Lung (tissue), 12 donors: ENCODE results near the gene PRG2. TPM values are rescaled to one million over a fixed set of nuclear protein-coding genes. Genes with fewer than 3 reads are reported as not detected.
A peak's percentile ranks its signal among the peaks of the same experiment; 100 is the strongest.
"Not testable (repeated sequence)": the region's sequence is repeated elsewhere in the genome, so short reads cannot be mapped to it uniquely, and the experiment has no call there.

Experiments used
- ATAC-seq: fragments of 200-7000 bp; cut with Tn5 transposase; one replicate; pipeline ENCODE4 v1.9.1; 2020; ENCODE audit warnings: moderate number of reproducible peaks; ENCODE audit not compliant: insufficient read depth, low FRiP score
- DNase-seq, 3 donors: peaks; one replicate each; pipeline ENCODE4 v3.0.0-alpha.2; 2013 to 2017
- H3K27ac ChIP-seq, 2 donors: one replicate each; pipeline ENCODE4 v1.5.1; 2013; ENCODE audit warnings: mild to moderate bottlenecking in 2 of 2, moderate library complexity in 2 of 2, control low read depth in 1 of 2, inconsistent platforms in 1 of 2, low read depth in 1 of 2, low read length in 1 of 2
- H3K27me3 ChIP-seq, 3 donors: one replicate each; pipeline ENCODE4 v1.5.1; 2013; ENCODE audit warnings: low read length in 2 of 3; ENCODE audit not compliant: control insufficient read depth in 3 of 3, insufficient read depth in 3 of 3
- H3K36me3 ChIP-seq, 4 donors: one replicate each; pipeline ENCODE4 v1.5.1; 2013; ENCODE audit warnings: low read length in 4 of 4, mild to moderate bottlenecking in 1 of 4, moderate library complexity in 1 of 4; ENCODE audit not compliant: control insufficient read depth in 4 of 4, insufficient read depth in 4 of 4
- H3K4me1 ChIP-seq, 5 donors: one replicate each; pipeline ENCODE4 v1.5.1; 2013; ENCODE audit warnings: low read length in 5 of 5, mild to moderate bottlenecking in 2 of 5, moderate library complexity in 1 of 5; ENCODE audit not compliant: control insufficient read depth in 5 of 5, insufficient read depth in 5 of 5
- H3K4me3 ChIP-seq: one replicate; pipeline ENCODE4 v1.5.1; 2013; ENCODE audit warnings: mild to moderate bottlenecking, control low read depth, moderate library complexity
- H3K9ac ChIP-seq, 2 donors: one replicate each; pipeline ENCODE4 v1.5.1; 2013; ENCODE audit warnings: low read length in 2 of 2, control low read depth in 1 of 2; ENCODE audit not compliant: insufficient read depth in 1 of 2
- H3K9me3 ChIP-seq, 4 donors: one replicate each; pipeline ENCODE4 v1.5.1; 2013; ENCODE audit warnings: low read length in 3 of 4, mild to moderate bottlenecking in 1 of 4, moderate library complexity in 1 of 4; ENCODE audit not compliant: control insufficient read depth in 4 of 4, insufficient read depth in 3 of 4
- CTCF ChIP-seq: IDR thresholded peaks from 2 replicates; pipeline ENCODE4 v1.5.1; 2012; ENCODE audit warnings: mild to moderate bottlenecking; ENCODE audit errors: control extremely low read depth, extremely low read depth
- WGBS, 2 donors: extraction: QIAGEN DNeasy Blood & Tissue Kit; methylation state at CpG; one replicate each; pipeline ENCODE4 v1.1.7; 2013; 5-methylcytosine and 5-hydroxymethylcytosine counted together
- polyA plus RNA-seq, 2 donors: library from polyadenylated mRNA; stranded (reverse); fragments of 200-250 nt; gene quantifications; one replicate each; pipeline ENCODE4 v1.2.1, GENCODE V29; 2013
- total RNA-seq, 2 donors: library from RNA; depleted of rRNA in 1 of 2; stranded (reverse); fragments of >200 nt in 1 of 2; gene quantifications; one replicate each; pipeline ENCODE4 v1.2.1, GENCODE V29; 2014 to 2021
- donor health status: control.
- donor health status: control.
- donor health status: Bipolar disorder and iron deficiency.
- donor health status: healthy.
- donor health status: DM: yes; HTN: yes; CAD: no.

Gene PRG2
- total and polyA plus RNA-seq, 4 donors: 0.68 to 5.3 (median 0.83) TPM

GRCh38 chr11:57338142-57338541 lies 52.3 kb downstream of the PRG2 start, which contains the start of gene P2RX3:
TSS of gene P2RX3 (plus strand) at chr11:57338352. CDS start at chr11:57338551, 199 bp downstream.
- Histone ChIP-seq H3K4me1 (peaks cover 0 to 23% (median 12%) of the 10 kb centered on the region in 5 donors), H3K27me3 (no peaks in the 10 kb centered on the region), H3K9me3 (no peaks in the 10 kb centered on the region), H3K9ac (no peak within 1 kb of the TSS), H3K36me3 (peaks cover 0 to 11% (median 3%) of the 10 kb centered on the region in 4 donors), H3K4me3 (no peak within 1 kb of the TSS), H3K27ac (no peak within 1 kb of the TSS)
- no peak for TF ChIP-seq CTCF
- no peak for ATAC-seq
- peak in 1 of 3 donors; percentile 24 for DNase-seq
- WGBS, 2 donors: 55 to 69% methylated on average over 4 of the region's 4 CpGs

- H3K9ac ChIP-seq: peak overlapping the region in 1 of 2 donors; percentile 83
- H3K9me3 ChIP-seq, H3K27ac ChIP-seq, H3K27me3 ChIP-seq, DNase-seq, H3K4me3 ChIP-seq, ATAC-seq: not testable (repeated sequence)
- 94 to 95% methylated on average over 6 of the region's 6 CpGs for WGBS, 2 donors
- H3K36me3 ChIP-seq: peaks cover 0 to 24% (median 14%) of the 10 kb centered on the region in 4 donors
- peaks cover 0 to 23% (median 12%) of the 10 kb centered on the region in 5 donors for H3K4me1 ChIP-seq
Observed at GRCh38 chr11:57336856-57337255, 53.6 kb downstream of the PRG2 start.

Other genes starting within 250 kb of the PRG2 start
- gene LRRC55, start 208.7 kb downstream of the PRG2 start, total RNA-seq: 1 to 10 TPM in 1 of 2 donors, under 1 TPM in 1; 0.09 to 2.9 TPM
- under 1 TPM; 0.02 to 0.09 TPM for gene LRRC55, start 208.7 kb downstream of the PRG2 start, polyA plus RNA-seq
- gene APLNR, start 153.4 kb downstream of the PRG2 start, total RNA-seq: 10 to 100 TPM in 1 of 2 donors, 1 to 10 TPM in 1; 8.6 to 93.8 TPM
- gene APLNR, start 153.4 kb downstream of the PRG2 start, polyA plus RNA-seq: 1 to 10 TPM in 1 of 2 donors, under 1 TPM in 1; 0.39 to 1.3 TPM
- 100 to 1,000 TPM; 107 to 220 TPM for gene TNKS1BP1, start 65.7 kb downstream of the PRG2 start, total RNA-seq
- gene TNKS1BP1, start 65.7 kb downstream of the PRG2 start, polyA plus RNA-seq: 100 to 1,000 TPM in 1 of 2 donors, 10 to 100 TPM in 1; 87.0 to 171 TPM
- 10 to 100 TPM; 54.7 to 76.9 TPM for gene SSRP1, start 54.8 kb downstream of the PRG2 start, total RNA-seq
- 10 to 100 TPM; 37.1 to 74.4 TPM for gene SSRP1, start 54.8 kb downstream of the PRG2 start, polyA plus RNA-seq
- under 1 TPM in 1 of 2 donors, not detected in 1; 0.11 TPM for gene P2RX3, start 52.3 kb downstream of the PRG2 start, total RNA-seq
- gene P2RX3, start 52.3 kb downstream of the PRG2 start, polyA plus RNA-seq: not detected
- 1 to 10 TPM in 1 of 2 donors, not detected in 1; 1.4 TPM for gene PRG3, start 9.5 kb downstream of the PRG2 start, total RNA-seq
- gene PRG3, start 9.5 kb downstream of the PRG2 start, polyA plus RNA-seq: under 1 TPM in 1 of 2 donors, not detected in 1; 0.63 TPM
- 100 to 1,000 TPM in 1 of 2 donors, 10 to 100 TPM in 1; 23.3 to 148 TPM for gene SLC43A3, start 36.5 kb upstream of the PRG2 start, total RNA-seq
- gene SLC43A3, start 36.5 kb upstream of the PRG2 start, polyA plus RNA-seq: 100 to 1,000 TPM in 1 of 2 donors, 10 to 100 TPM in 1; 61.4 to 155 TPM
- 1 to 10 TPM in 1 of 2 donors, under 1 TPM in 1; 0.31 to 4.8 TPM for gene RTN4RL2, start 69.9 kb upstream of the PRG2 start, total RNA-seq
- 1 to 10 TPM; 1.5 to 1.8 TPM for gene RTN4RL2, start 69.9 kb upstream of the PRG2 start, polyA plus RNA-seq
- gene SLC43A1, start 125.1 kb upstream of the PRG2 start, total RNA-seq: 10 to 100 TPM; 18.5 to 18.7 TPM
- 10 to 100 TPM; 10.3 to 14.8 TPM for gene SLC43A1, start 125.1 kb upstream of the PRG2 start, polyA plus RNA-seq
- 10 to 100 TPM; 10.4 to 46.5 TPM for gene TIMM10, start 140.1 kb upstream of the PRG2 start, total RNA-seq
- gene TIMM10, start 140.1 kb upstream of the PRG2 start, polyA plus RNA-seq: 10 to 100 TPM; 45.1 to 64.7 TPM
- not detected for gene SMTNL1, start 146.9 kb upstream of the PRG2 start, total RNA-seq
- gene SMTNL1, start 146.9 kb upstream of the PRG2 start, polyA plus RNA-seq: not detected
- gene UBE2L6, start 177.0 kb upstream of the PRG2 start, total RNA-seq: 10 to 100 TPM; 38.9 to 97.1 TPM
- 100 to 1,000 TPM in 1 of 2 donors, 10 to 100 TPM in 1; 44.9 to 129 TPM for gene UBE2L6, start 177.0 kb upstream of the PRG2 start, polyA plus RNA-seq
- gene SERPING1, start 207.0 kb upstream of the PRG2 start, total RNA-seq: 100 to 1,000 TPM; 102 to 407 TPM
- 100 to 1,000 TPM; 214 to 418 TPM for gene SERPING1, start 207.0 kb upstream of the PRG2 start, polyA plus RNA-seq